Fibroblast of pulmonary artery (primary cell): ENCODE measurements around the gene PPP2R2C.

Experiments used
- DNase-seq: peaks from one replicate; pipeline ENCODE4 v3.0.0-alpha.2; 2010; ENCODE audit warnings: low read depth
- H3K4me3 ChIP-seq: replicated peaks from 2 replicates; pipeline ENCODE4 v1.5.1; 2011; ENCODE audit warnings: low read depth, mild to moderate bottlenecking, control low read depth, low read length, moderate library complexity
- TF ChIP-seq, protein P1 (sequence below): IDR thresholded peaks from 2 replicates; pipeline ENCODE4 v1.5.1; 2011; ENCODE audit warnings: mild to moderate bottlenecking, control low read depth, low read length, inconsistent platforms; ENCODE audit errors: missing control alignments

PPP2R2C gene

DNA sequence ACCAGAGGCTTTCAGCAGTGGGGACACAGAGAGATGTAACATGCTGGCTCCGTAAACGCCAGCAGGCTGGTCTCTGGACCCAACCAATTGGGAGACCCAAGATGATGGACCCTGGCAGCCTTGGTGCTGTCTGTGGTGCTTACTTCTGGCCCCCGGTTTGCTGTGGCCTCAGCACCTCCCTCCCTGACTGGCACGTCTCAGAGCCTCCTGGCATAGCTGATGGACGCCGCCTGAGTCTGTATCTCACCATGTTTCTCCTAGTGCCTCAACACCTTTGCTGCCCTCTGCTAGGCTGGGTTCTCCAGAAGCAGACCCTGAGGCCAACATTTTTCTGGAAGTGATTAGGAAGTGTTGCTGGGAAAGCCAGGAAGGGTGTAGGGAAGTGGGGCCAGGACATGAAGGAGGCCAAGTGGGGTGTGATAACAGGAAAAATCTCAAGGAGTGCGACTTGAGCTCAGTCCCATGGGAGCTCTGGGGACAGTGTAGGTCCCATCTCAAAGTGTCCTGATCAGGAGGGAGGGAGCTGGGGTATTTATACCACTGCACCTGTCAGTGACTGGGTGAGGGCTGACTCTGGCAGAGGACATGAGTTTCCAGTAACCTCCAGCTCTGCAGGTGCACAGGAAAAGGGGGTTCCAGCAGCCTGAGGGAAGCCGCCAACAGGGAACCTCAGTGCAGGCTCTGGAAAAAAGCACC lies 31.8 kb downstream of the PPP2R2C start:
- no peak for DNase-seq
- TF ChIP-seq, protein P1, sequence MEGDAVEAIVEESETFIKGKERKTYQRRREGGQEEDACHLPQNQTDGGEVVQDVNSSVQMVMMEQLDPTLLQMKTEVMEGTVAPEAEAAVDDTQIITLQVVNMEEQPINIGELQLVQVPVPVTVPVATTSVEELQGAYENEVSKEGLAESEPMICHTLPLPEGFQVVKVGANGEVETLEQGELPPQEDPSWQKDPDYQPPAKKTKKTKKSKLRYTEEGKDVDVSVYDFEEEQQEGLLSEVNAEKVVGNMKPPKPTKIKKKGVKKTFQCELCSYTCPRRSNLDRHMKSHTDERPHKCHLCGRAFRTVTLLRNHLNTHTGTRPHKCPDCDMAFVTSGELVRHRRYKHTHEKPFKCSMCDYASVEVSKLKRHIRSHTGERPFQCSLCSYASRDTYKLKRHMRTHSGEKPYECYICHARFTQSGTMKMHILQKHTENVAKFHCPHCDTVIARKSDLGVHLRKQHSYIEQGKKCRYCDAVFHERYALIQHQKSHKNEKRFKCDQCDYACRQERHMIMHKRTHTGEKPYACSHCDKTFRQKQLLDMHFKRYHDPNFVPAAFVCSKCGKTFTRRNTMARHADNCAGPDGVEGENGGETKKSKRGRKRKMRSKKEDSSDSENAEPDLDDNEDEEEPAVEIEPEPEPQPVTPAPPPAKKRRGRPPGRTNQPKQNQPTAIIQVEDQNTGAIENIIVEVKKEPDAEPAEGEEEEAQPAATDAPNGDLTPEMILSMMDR = no peak
- H3K4me3 ChIP-seq = no peak overlapping the region

DNA sequence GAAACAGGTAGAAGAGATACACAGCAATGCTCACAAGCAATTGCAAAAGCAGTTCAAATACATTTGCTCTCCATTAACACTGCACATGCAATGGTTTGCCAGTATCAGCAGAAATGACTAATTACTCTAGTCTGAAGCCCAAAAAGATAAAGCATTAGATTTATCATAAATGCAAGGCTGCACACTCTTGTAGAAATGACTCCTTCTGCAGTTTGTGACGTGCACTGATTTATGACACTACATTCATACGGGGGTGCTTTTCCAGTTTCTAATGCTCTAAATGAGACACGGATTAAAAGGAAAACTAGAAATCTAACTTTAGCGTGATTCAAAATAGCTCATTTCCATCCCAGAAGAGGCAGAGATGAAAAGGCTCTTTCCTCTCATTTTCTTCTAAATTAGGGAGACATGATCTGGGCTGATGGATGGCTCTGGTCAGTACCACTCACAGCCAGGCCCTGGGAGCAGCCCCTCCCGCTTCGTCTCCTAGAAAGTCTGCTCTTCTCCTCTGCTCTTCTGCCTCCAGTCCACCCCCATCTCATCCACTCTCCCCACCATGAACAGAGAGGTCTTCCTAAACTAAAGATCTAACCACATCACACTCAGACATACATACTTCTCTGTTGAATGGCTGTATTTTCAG lies 33.2 kb downstream of the PPP2R2C start:
- no peak for DNase-seq
- TF ChIP-seq, protein P1 = no peak
- H3K4me3 ChIP-seq = no peak overlapping the region

DNA sequence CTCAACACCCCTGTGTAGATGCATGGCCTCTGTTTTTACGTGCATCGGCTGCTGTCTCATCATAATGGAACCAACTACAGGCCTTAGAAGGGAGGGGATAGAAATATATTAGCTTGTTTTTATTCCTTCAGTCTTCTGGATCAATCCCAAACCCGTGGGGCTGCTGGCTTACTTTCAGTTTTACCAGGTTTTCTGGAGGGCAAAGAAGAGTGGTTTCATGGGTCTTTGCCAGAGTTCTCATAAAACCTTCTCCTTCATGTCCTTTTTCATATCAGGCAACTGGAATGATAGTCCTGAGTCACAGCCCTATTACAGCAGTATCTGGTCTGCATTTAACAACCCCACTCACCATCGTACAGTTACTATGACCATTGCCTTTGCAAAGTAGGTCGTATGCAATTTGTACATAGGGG lies 34.6 kb downstream of the PPP2R2C start:
- TF ChIP-seq, protein P1 = no peak
- DNase-seq = no peak

DNA sequence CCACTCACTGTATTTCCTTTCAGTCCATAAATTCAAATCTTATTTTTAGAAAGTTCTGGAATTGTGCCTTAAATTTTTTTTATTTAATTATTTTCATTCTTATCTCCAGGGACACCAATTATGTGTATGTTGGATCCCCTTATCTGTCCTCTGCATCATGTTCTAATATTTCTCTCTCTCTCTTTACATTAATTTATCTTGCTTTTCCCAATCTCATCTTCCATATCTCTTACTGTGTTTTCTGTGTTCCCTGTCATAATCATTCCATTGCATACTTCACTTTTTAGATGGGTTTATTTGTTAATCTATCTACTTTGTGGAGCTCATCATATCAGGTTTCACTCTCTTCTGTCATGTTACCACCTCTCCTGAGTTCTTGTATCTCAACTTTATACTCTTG lies 37.4 kb downstream of the PPP2R2C start:
- no peak overlapping the region for H3K4me3 ChIP-seq
- TF ChIP-seq, protein P1 = no peak
- DNase-seq = no peak

More for the DNA sequence above, 34.6 kb downstream of the PPP2R2C start:
- no peak overlapping the region for H3K4me3 ChIP-seq

DNA sequence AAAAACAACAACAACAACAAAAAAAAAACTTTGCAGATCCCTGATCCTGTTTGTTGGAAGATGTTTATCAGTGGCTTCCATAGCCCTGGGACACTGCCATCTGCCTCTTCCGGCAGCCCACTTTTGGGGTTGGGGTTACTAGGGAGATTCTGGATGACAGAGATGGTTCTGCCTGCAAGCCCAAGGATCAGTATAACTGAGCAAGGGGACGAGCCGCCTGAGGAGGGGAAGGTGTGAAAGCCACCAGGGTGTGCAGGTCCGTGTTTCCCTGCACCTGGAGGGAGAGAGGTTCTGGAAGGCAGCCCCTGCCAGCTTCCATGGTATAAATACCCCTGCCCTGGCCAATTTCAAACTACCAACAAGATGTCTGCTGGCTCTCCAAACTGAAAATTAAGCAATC lies 41.5 kb downstream of the PPP2R2C start:
- no peak overlapping the region for H3K4me3 ChIP-seq
- no peak for DNase-seq
- TF ChIP-seq, protein P1 = no peak

DNA sequence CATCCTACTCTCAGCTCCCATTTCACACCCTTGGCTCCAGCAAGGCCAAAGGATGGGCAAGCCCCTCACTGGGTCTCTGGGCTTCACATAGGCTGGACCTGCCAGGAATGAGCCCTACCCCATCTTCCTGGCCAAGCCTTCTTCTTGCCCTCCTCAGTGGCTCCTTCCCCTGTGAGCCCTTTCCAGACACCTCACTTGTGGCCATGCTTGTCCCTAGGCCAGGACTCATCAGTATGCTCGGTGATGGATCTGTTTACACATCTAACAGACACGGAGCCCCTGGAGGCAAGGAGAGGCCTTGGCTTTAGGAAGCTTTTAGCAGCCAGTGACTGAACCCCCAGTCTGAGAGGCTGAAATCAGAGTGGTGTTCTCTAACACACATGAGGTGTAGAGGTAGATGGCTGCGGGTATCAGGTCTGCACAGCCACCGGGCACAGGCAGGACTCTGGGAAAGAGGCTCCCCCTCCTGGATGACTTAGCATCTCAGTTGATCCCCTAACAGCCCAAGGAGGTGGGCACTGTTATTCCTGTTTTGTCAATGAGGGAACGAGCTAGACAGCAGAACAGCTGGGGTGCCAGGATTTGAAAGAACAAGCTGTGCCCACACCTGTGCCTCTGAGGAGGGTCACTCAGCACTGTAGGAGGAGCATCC lies 44.8 kb downstream of the PPP2R2C start:
- no peak for DNase-seq
- no peak overlapping the region for H3K4me3 ChIP-seq
- TF ChIP-seq, protein P1 = no peak
